ENCODE data around the gene CALCR.

CALCR gene

DNA sequence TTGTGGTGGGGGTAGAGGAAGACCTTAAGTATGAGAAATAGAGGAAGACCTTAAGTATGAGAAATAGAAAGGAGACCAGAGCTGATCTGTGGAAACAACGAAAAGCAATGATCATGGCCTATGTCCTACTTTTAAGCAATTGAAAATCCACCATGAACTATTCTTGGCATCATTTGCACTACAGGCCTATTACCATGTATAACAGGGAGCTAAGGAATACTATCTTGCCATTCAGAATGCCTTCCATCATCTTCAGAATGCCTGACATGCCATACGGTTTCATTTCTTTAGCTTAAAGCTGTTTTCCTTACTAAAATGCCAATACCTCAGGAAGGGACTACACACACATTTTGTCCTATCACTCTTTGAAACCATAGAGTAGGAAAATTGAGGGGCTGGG, 127.0 kb downstream of the CALCR start:
- DNase-seq (ENCODE audit: low spot score): no peak

DNA sequence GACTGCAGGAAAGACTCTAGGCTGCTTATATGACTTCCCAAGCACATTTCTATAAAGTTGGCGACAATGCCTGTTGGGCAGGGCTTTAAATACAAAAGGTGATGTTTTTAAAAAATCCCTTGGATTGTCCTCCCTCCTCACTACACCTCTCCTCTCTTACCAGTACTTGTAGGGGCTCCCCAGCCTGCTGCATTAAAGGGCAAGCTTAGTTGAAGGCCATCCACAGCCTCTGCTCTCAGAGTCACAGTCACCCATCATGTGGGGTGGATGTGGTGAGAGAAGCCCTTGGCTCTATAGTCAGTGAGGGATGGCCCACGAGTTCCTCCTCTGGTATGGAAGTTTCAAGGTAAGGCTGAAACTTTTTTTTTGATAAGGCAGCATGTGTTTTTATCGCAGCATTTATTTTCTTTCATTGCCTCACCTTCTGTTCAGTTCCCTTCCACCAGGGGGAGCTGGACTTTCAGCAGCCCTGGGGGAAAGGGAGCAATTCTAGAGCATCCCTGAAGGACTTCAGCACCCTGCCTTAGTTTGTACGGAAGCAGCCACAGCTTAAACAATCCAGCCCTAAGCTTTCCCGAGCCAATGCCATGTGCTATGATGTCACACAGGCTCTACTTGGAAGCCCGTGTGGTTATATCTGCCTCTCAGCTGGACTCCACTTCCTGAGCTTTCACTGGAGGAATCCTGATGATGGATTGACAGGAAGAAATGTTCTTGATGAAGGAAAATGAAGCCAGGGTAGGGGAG, 131.9 kb downstream of the CALCR start:
- peak; percentile 36 for DNase-seq (ENCODE audit: low spot score)

DNA sequence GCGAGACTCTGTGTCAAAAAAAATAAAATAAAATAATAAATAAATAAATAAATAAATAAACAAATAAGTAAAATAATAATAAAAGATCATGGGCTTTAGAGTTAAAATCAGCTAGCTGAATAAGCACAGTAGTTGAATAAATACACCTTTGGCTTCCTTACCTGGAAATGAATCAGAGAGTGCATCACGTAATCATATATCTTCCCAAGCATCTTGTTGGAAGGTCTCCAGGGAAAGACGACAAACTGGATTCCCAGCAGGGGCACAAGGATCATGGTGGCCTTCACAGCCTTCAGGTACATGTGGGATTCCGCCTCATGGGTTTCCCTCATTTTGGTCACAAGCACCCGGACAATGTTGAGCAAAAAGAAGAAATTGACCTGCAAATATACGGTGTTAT, 138.7 kb downstream of the CALCR start:
- DNase-seq (ENCODE audit: low spot score): no peak

DNA sequence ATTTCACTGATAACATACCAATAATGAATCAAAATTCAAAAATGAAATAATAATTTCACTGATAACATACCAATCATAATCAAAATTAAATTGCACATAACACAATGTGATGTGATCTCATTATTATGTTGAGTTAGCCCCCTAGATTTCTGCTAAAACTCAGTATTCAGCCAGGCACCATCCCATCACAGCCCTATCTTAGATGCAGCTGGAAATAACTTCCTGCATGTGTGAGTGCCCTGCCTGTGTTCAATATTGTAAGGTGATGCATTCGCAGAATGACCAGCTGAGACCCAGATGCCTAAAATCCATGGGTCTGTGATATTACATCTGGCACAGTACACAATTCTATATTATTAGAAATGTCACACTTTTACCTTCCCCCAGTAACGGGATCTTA, 142.4 kb downstream of the CALCR start:
- DNase-seq (ENCODE audit: low spot score): no peak

DNA sequence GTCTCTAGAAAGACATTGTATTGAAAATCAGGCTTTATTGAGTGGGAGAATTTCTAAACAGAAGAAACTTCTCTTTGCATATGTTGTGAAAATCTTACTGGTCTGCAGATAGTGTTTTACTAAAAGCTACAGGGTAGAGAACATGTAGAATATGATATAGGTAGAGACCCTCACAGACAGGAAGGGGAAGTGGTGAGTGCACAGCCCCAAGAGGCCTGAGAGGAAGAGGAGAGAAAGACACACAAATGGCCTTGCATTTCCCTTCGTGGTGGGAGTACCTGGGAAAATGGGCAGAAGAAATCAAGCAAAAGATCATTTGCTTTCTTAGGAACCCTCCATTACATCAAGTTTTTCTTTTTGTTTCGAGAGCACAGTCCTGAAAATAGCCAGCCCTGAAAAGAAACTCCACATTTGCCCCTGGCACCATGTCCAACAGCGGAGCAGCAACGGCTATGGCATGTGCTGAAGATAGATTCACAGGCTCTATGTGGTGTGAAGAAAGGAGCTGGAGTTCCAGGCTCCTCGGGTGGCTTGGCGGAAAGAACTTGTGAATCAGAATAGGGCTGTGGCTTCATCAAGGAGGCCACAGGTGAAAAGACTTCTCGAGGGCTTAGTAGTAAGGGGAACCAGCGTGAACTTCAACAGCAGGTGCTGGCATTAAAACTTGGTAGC, 143.5 kb downstream of the CALCR start:
- no peak for DNase-seq (ENCODE audit: low spot score)

DNA sequence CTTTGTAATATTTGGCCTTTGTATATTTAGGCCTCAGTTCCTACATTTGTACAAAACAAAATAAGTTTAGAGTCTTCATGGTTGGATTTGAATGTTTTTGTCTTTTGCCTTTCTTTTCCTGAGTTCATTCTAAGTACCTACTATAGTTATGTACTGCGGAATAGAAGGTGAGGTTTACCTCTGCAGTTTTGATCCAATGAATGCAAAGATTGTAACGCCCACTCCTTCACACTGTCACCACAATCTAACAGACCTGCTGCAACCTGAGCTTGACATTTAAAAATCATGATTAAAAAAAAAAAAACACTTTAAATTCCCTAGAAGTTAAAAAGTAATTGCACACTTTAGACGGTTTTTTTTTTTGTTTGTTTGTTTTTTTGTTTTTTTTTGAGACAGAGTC, 145.0 kb downstream of the CALCR start:
- no peak for DNase-seq (ENCODE audit: low spot score)

DNA sequence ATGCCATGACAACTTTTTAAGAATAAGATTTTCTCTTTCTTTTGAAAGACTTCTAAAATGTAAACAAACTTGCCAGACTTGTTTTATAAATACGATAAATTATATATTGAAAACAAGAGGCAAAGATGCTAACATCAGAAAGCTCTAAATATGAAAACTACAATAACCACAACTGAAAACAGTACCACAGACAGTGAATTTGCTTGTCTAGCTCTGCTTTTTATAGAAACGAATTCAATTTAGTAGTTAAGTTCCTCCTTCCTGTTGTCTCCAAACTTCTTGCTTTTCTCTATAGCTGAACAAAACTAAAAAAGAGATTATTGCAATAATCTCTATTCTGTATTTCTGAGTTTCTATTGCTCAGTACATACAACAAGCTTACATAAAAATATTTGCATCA, 147.4 kb downstream of the CALCR start:
- DNase-seq (ENCODE audit: low spot score): no peak

DNA sequence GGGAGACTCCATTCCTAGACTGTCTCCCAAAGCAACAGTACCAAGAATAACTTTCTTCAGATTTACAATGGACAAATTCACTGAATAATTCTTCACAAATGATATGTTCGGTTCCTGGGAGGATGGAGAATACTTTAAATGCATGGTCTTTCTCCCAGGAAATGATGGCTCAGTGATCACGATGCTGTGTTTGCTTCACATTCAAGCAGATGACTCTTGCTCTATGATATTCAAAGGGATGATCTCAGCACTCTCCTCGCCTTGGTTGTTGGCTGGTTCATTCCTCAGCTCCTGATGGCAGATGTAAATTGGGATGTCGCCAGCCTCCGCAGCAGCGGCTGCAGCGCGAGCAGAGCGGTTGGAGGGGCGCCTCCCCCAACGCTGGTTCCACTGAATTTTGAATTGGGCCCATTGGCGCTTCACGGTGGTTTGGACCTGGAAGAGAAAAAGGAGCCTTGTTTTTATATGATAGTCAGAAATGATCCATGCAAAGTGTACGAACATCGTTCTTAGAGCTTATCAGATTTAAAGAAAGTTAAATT, 148.3 kb downstream of the CALCR start:
- no peak for DNase-seq (ENCODE audit: low spot score)

DNA sequence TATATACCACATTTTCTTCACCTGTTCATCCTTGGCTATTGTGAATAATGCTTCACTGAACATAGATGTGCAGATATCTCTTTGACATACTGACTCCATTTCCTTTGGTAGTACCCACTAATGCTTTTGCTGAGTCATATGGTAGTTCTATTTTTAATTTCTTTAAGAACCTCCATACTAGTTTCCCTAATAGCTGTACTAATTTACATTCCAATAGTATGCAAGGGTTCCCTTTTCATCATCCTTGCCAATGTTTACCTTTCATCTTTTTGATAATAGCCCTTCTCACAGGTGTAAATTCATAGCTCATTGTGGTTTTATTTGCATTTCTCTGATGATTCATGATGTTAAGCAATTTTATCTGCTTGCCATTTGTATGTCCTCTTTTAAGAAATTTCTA, 159.9 kb downstream of the CALCR start:
- no peak for DNase-seq (ENCODE audit: low spot score)

DNA sequence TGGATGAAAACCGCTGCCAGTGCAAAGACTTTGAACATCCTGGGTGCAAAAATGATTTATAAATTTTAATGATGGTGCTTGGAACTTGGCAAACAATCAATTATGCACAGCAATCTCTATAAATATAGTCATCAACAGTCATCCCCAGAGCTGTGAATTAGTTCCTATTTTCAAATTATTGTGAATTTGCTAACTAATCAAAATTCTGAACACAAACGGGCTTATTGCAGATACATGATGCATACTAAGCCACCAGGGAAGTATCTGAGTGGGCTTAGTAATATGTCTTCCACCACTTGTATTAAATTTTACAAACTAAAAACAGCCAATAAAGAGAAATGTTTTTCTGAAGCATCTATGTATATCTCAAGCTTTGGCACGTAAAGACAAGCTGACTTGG, 165.2 kb downstream of the CALCR start:
- DNase-seq (ENCODE audit: low spot score): no peak

DNA sequence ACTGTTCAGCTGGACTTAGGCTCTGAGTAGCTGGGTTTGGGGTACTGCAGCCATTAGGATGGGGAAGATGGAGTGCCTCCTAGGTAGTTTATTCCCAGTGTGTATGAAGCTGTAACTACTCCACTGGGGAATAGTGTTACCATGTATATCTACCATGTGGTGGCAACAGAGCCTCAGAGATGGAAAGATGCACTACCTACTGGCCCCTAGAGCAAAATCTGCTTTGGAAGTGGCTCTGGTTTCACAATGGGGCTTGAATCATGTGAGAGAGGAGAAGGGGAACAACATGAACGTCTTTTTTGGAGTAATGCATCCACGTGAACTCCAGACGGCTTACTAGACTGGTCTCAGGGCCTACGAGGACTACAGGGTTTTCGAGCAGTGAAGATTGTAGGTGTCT, 167.3 kb downstream of the CALCR start:
- DNase-seq (ENCODE audit: low spot score): no peak

DNA sequence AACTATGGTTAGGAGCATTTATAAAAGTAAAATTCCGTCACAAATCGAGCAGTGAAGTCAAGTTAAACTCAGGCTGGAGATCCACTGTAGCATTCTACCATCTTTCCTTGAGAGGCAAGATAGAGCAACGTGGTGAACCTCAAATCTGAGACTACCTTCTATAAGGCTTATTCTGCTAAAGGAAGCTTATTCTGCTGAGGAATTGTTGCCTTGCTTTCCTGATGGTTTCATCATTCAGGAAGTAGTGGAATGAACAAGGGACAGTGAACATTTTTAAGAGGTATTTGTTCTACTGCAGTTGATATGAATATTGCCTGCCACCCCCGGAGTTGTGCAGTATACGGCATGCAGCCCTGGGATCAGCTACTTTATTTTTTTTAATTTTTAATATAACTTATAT, 171.6 kb downstream of the CALCR start:
- peak; percentile 4 for DNase-seq (ENCODE audit: low spot score)

DNA sequence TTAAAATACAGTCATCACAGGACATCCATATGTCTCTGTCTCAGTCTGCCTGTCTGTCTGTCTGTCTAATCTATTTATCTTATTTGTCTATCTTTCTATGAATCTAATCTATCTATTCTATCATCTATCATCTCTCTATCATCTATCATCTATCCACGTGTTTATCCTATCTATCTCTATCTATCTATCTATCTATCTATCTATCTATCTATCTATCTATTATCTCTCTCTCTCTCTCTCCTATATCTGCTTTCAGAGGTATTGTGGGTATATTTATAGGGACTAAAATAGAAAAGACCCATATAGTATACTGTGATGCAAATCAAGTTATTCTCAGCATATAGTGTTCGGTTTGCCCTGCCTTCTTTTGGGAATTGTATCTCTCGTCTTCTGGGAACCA, 174.9 kb downstream of the CALCR start:
- DNase-seq (ENCODE audit: low spot score): no peak

DNA sequence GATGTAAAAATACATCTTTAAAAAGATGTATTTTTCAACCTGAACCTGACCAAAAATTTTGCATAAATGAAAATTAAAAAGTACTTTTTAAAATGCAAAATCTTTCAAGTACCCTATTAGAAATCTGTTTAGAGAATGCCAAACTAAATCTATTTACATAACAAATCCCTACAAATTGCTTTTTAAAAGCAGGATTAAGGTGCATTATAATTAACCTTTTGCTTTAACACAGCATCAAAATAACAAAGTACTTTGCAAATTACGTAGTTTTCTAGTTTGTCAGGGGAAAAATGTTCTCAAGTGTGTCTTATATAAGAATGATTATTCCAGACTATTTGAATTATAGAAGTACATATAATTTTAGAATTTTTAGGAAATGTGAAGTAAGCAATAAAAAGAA, 181.5 kb downstream of the CALCR start:
- no peak for DNase-seq (ENCODE audit: low spot score)

DNA sequence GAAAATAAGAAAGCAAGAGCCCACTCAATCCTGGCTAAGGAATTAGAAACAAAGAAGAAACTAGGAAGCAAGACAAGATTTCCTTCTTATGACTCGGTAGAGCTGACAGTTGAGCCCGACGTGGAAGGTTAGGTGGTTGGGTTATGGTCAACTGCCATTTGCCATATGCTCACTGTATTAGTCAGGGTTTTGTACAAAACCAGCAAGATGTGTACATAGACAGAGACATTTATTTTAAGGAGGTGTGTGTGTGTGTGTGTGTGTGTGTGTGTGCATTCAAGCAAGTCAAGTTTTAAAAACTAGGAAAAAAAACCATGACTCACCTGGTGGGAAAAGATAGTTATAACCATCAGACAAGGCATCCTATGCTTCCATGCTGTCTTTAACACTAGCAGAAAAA, 183.9 kb downstream of the CALCR start:
- no peak for DNase-seq (ENCODE audit: low spot score)

DNA sequence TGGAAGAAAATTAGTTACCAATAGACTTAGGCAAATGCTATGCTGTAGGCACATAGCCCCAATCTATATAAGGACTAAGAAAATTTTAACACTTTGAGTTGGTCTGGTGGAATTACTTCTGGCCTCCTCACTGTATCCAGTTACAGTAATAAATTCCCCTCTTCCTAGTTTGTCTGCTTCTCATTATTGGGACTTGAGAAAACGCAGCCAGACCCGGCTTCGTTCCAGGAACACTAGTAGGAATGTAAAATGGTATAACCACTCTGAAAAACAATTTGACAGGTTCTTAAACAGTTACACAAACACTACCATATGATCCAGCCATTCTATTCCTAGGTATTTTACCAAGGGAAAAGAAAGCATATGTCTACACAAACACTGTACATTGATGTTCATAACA, 192.2 kb downstream of the CALCR start:
- DNase-seq (ENCODE audit: low spot score): no peak

DNA sequence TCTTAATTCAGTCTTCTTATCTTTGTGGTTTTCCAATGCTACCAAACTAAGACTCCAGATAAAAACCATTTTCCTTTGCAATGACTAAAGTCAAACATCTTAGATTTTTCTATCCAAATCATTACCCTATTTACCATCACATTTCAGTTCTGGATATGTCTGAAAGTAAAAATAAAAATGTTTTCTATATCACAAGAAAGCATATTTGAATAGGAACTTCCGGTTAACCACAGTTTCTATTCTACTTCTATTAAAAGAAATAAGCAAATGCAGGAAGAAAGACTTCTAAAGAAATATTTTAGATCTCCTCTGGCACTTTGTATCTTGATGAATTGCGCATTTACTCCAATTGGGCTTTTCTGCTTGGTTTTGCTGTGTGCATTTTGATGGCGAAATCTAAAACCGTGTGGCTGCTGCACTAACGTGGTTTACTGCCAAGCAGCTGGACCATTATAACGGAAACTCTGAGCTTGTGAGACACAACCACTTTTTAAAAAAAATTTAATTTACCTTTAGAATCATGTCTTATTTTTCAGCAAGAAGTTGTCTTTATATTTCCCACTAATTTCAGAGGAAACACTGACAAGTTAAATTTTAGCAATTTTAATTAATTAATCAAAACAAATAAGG, 196.3 kb downstream of the CALCR start:
- DNase-seq (ENCODE audit: low spot score): no peak

DNA sequence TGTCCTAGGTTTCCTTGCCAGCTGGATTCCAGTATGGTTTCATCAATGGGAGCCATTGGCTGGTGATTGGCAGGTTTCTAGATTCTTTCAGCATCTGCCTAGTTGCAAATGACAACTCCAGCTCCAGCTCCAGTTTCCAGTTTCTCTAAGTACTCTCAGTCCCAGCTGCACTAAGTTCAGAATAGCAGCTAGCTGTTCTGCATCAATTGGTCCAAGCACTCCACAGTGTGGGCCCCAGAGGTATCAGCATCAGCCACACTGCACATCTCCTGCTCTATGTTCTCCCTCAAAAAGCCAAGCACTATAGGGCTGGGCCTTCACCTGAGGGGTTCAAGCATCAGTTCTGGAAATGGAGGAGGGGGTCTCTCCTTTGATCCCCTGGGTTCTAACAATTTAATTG, 198.9 kb downstream of the CALCR start:
- DNase-seq (ENCODE audit: low spot score): no peak

Measured in GM03348 (cell line).